ENCODE data around the gene CAMSAP3. TPM values are rescaled to one million over a fixed set of nuclear protein-coding genes. Genes with fewer than 3 reads are reported as not detected.

CAMSAP3 gene
- total RNA-seq, 1 donor from 2014 or later = 9.3 TPM

DNA sequence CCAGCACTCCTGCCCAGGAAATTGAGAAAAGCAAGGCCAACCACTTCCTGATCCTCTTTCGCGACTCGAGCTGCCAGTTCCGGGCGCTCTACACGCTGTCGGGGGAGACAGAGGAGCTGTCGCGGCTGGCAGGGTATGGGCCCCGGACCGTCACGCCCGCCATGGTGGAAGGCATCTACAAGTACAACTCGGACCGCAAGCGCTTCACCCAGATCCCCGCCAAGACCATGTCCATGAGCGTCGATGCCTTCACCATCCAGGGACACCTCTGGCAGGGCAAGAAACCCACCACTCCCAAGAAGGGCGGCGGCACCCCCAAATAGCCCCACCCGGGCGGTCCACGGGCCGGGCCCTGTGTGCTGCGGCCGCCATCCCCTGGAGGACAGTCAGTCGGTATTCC lies 22.1 kb downstream of the CAMSAP3 start:
- H3K9me3 Mint-ChIP-seq (ENCODE audit: unreplicated experiment) = no peaks in the 10 kb centered on the region
- peaks cover 6% of the 10 kb centered on the region for H3K27me3 Mint-ChIP-seq (ENCODE audit: unreplicated experiment)
- no peak for DNase-seq (ENCODE audit: low spot score)
- TF ChIP-seq, protein P1, sequence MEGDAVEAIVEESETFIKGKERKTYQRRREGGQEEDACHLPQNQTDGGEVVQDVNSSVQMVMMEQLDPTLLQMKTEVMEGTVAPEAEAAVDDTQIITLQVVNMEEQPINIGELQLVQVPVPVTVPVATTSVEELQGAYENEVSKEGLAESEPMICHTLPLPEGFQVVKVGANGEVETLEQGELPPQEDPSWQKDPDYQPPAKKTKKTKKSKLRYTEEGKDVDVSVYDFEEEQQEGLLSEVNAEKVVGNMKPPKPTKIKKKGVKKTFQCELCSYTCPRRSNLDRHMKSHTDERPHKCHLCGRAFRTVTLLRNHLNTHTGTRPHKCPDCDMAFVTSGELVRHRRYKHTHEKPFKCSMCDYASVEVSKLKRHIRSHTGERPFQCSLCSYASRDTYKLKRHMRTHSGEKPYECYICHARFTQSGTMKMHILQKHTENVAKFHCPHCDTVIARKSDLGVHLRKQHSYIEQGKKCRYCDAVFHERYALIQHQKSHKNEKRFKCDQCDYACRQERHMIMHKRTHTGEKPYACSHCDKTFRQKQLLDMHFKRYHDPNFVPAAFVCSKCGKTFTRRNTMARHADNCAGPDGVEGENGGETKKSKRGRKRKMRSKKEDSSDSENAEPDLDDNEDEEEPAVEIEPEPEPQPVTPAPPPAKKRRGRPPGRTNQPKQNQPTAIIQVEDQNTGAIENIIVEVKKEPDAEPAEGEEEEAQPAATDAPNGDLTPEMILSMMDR (IDR thresholded peaks at IDR 0.05; ENCODE audit: unreplicated experiment) = no peak
- no peaks in the 10 kb centered on the region for H3K4me1 Mint-ChIP-seq (ENCODE audit: unreplicated experiment)
- H3K4me3 Mint-ChIP-seq (ENCODE audit: unreplicated experiment) = no peak overlapping the region
- peaks cover 15% of the 10 kb centered on the region for H3K36me3 Mint-ChIP-seq (ENCODE audit: low read depth, unreplicated experiment)
- peak overlapping the region; percentile 18 for H3K27ac Mint-ChIP-seq (ENCODE audit: unreplicated experiment)

DNA sequence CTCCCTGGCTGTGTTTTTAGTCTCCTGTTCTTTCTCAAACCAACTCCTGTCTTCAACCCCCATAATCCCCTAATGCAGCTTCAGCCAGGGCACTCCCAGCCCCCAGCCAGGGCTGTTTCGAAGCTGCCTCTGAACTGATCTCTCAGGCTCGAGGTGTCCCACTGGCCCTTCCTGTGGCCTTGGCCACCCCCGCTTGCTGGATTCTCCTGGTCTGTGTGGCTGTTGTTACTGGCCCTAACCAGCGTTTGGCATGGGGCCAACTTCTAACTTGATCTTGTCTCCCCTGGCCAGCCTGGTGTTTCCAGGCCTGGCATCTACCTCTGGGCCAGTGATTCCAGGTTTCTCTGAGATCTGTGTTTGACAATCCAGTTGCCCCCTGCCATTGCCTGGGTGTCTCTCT lies 22.7 kb downstream of the CAMSAP3 start:
- DNase-seq (ENCODE audit: low spot score) = no peak
- H3K36me3 Mint-ChIP-seq (ENCODE audit: low read depth, unreplicated experiment) = peaks cover 21% of the 10 kb centered on the region
- no peaks in the 10 kb centered on the region for H3K4me1 Mint-ChIP-seq (ENCODE audit: unreplicated experiment)

DNA sequence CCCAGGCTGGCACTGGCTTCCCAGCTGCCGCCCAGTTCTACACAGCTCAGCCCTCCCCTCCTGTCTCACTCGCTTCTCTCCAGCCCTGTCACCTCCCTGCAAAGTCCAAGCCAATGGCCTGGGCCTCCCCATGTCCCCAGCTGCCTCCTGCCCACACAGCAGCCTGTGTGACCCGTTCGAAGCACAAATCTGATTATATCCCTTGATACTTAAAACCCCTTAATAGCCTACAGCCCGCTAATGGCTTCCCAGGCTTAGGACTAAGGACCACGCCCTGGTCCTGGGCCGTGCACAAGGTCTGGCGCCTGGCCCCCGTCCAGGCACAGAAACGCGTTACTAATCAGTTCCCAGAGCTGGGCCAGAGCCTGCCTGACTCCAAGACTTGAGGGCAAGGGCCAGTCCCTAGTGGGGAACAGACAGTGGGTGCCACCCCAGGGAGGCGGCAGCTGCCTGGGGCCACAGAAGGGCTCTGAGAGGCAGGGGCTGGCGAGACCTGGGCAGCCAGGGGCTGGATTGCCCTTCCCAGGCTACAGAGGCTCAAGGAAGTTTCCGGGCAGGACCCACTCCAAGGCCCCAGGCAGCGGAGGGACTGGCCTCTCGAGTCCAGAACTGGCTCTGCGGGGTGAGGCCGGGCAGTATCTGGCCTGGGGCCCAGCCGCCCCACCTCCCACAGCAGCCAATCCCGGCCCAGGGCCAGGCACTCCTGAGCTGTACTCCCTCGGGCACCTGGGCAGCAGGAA lies 23.3 kb downstream of the CAMSAP3 start:
- H3K27ac Mint-ChIP-seq (ENCODE audit: unreplicated experiment) = peak overlapping the region; percentile 54
- TF ChIP-seq, protein P1 (IDR thresholded peaks at IDR 0.05; ENCODE audit: unreplicated experiment) = no peak
- H3K4me1 Mint-ChIP-seq (ENCODE audit: unreplicated experiment) = no peaks in the 10 kb centered on the region
- peak overlapping the region; percentile 70 for H3K4me3 Mint-ChIP-seq (ENCODE audit: unreplicated experiment)
- peaks cover 12% of the 10 kb centered on the region for H3K27me3 Mint-ChIP-seq (ENCODE audit: unreplicated experiment)
- no peaks in the 10 kb centered on the region for H3K9me3 Mint-ChIP-seq (ENCODE audit: unreplicated experiment)
- DNase-seq (ENCODE audit: low spot score) = no peak
- H3K36me3 Mint-ChIP-seq (ENCODE audit: low read depth, unreplicated experiment) = peaks cover 21% of the 10 kb centered on the region

More for the DNA sequence above, 22.7 kb downstream of the CAMSAP3 start:
- Mint-ChIP-seq H3K4me3 (ENCODE audit: unreplicated experiment) (peak overlapping the region; percentile 70), H3K27ac (ENCODE audit: unreplicated experiment) (peak overlapping the region; percentile 54), H3K27me3 (ENCODE audit: unreplicated experiment) (peaks cover 12% of the 10 kb centered on the region), H3K9me3 (ENCODE audit: unreplicated experiment) (no peaks in the 10 kb centered on the region)
- TF ChIP-seq, protein P1 (IDR thresholded peaks at IDR 0.05; ENCODE audit: unreplicated experiment) = no peak

DNA sequence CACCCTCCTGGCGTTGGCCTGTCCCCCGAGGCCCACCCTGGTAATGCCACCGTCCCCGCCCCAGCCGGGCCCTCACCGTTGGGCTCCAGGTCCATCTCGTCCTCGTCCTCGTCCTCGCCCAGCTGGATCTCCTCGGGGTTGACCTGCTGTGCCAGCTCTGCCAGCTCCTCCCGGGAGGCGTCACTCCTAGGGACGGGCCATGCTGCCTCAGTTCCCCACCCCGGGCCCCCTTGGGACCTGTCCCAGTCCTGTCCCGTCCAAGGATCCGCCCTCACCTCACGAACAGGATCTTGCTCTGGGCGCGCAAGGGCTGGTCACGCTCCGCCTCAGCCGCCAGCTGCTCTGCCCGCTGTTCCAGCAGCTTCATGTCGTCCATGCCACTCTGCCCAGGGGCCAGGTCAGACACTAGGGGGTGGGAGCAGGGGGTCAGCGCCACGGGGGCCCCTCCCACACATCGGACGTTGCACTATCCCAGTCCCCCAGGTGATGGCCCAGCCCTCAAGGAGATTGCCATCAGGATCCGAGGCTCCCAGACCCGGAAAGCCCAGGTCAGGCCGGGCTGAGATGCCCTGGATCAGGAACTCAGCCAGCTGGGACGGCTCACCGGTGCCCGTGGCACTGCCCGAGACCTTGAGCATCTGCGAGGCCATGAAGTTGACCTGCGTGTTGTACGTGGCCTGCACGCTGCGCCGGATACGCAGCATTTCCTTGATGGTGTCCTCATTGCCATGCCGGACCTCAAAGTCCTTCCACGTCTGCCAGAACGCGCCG lies 24.2 kb downstream of the CAMSAP3 start:
- peaks cover 21% of the 10 kb centered on the region for H3K36me3 Mint-ChIP-seq (ENCODE audit: low read depth, unreplicated experiment)
- H3K4me3 Mint-ChIP-seq (ENCODE audit: unreplicated experiment) = no peak overlapping the region
- no peak overlapping the region for H3K27ac Mint-ChIP-seq (ENCODE audit: unreplicated experiment)
- no peaks in the 10 kb centered on the region for H3K4me1 Mint-ChIP-seq (ENCODE audit: unreplicated experiment)
- H3K27me3 Mint-ChIP-seq (ENCODE audit: unreplicated experiment) = peaks cover 14% of the 10 kb centered on the region
- TF ChIP-seq, protein P1 (IDR thresholded peaks at IDR 0.05; ENCODE audit: unreplicated experiment) = no peak
- no peak for DNase-seq (ENCODE audit: low spot score)
- H3K9me3 Mint-ChIP-seq (ENCODE audit: unreplicated experiment) = no peaks in the 10 kb centered on the region

Data from endothelial cell (in vitro differentiated cells).